GM21528 (cell line): ENCODE results near the gene KLHL33.

Source experiments
- ATAC-seq: cut with Tn5 transposase; IDR thresholded peaks from one replicate; pipeline ENCODE4 v1.9.1; 2021; ENCODE audit warnings: mild to moderate bottlenecking, moderate library complexity; ENCODE audit not compliant: unreplicated experiment, low FRiP score

The KLHL33 gene, protein sequence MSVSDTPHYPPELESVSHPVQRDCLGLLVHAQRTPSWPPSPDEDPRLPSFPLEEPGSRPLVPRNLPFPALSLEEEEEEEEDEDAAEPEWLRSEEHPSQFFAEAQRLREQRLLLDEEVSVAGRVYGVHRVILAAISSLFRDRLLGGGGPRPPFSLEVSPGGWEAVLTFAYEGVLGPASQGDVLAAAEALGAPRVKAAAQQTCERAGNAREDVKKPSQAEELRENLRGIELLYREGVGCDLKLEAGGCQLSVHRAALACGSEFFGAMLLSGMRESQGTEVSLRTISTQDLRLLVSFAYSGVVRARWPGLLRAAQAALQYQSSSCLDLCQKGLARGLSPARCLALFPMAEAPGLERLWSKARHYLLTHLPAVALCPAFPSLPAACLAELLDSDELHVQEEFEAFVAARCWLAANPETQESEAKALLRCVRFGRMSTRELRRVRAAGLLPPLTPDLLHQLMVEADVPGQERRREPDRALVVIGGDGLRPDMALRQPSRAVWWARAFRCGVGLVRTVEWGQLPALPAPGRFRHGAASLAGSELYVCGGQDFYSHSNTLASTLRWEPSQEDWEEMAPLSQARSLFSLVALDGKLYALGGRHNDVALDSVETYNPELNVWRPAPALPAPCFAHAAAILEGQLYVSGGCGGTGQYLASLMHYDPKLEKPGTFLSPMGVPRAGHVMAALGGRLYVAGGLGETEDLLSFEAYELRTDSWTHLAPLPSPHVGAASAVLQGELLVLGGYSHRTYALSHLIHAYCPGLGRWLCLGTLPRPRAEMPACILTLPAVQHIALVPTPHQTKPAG

DNA sequence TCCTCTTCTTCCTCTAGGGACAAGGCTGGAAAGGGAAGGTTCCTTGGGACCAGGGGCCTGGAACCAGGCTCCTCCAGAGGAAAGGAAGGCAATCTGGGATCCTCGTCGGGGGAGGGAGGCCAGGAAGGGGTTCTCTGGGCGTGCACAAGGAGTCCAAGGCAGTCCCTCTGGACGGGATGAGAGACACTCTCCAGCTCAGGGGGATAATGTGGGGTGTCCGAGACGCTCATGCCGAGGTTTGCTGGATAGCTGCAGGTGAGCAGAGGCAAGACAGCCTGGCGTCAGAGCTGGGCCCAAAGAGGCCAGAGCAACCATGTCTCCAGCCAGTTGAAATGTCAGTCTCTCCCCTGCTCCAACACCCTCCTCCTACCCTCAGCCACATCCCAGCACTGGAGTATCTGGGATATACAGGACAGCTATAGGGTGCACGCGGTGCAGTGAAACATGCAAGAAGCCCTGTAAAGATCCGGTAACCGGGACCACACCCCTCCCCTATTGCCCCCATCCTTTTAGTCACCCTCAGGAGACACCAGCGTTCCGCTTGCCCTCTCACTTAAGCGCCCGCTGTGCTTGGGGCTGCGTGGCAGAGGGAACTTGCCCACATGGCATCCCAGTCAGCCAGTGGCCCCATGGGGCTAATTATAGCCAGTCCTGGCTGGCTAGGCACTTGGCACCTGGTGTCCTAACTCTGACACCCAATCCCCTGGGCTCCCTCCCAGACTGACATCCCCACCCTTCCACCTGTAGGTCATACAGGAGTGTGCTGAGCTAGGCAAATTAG lies at the start of gene KLHL33:
KLHL33 (minus strand) TSS at position 585 of the 781 bp plus-strand sequence; CDS start at position 230, 355 bp downstream.
- ATAC-seq: no peak

DNA sequence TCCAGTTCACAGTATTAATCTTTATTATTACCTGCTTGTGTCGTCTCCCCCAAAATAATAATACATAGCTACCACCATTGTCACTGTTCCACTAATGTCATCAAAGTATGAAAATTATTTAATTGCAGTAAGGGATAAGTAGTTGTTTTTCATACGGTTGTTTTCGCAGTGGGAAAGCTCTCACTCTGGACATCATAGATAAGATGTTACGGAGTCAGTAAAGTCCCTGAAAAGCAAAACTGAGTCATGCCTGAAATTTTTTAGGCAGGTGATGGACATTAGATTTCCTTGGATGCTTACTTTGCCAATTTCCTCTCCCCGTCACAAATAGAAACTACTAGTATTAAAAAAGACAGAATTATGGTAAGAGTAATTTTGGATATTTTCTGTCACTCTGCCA lies 46.4 kb upstream of the KLHL33 start:
- no peak for ATAC-seq

DNA sequence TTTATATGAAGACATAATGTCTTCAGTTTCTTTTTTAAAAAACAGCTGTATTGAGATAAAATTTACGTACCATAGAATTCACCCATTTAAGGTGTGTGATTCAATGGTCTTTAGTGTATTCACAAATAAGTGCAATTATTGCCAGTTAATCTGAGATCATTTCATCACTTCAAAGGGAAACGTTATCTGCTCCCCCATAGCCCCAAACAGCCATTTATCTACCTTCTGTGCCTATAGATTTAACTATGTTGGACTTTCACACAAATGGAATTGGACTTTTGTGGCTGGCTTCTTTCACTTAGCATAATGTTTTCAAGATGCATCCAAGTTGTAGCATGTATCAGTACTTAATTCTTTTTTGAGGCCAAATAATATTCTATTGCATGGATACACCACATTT lies 42.9 kb upstream of the KLHL33 start:
- no peak for ATAC-seq

DNA sequence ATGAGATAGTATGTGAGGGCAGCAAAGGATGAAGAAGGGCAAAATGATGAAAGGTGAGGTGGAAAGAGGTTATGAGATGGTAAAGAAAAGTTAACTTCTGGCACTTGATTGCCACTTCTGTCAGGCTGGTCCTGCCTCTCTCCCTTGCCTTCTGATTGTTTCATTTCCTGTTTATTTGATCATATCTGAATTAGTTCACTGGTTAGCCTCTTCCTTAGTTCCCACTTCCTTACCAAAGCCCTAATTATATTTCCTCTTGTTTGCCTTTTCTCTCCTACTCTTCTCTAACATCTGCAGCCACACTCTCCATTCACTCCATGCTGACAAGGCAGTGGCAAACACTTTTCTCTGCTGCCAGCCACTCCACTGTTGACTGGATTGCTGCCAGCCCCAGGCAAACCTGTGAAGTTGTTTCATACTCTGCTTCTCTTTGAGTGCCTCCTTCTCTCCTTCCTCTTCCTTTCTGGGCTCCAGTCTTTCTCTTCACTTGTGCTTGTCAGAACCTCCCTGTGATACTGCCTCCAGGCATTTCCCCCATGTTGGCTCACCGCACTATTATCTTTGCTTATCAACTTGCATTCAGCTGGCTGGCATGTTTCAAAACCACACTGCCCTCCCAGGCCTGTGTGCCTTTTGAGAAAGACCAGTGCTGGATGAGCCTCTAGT lies 41.4 kb upstream of the KLHL33 start:
- no peak for ATAC-seq

DNA sequence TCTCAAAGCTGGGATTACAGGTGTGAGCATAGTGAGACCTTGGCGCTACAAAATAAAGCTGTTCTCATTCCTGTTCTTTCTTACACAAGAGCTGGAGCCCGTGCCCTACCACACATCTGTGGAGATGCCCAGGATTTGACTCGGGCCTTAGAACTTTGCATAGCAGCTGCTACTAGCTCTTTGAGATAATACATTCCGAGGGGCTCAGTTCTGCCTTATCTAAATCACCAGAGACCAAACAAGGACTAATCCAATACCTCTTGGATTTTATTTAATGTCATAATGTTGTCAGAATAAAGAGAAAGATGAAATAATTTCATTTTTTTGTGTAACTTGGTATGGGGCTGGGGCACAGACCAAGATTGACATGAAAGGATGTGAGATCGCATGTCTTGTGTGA lies 40.8 kb upstream of the KLHL33 start:
- ATAC-seq: no peak

DNA sequence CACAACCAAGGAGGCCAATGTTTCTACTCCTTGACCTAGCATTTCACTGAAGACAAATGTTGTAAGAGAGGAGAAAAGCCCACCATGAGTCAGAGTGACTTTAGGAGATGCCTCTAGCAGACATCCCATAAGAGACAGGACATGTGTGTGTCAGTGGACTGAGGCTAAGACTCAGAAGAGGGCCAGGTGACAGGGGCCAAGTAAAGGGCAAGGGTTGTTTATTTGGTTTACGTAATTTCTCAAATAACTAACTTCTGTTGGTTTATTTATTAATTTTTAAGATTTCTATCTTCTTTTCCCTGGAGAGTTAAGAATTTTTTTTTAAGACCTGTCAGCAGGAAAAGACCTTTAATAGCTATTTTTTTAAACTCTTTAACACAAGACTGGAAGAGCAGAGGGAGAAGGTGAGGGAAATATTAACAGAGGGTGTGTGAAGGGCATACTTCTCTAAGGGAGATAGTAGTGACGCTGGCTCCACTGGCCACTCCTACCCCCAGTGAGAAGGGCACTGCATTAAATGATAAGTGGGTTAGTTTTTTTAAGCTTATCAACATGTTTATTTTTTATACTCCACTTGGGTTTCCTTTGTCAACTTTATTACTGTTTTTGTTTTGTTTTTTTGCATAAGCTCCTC lies 36.7 kb upstream of the KLHL33 start:
- no peak for ATAC-seq

DNA sequence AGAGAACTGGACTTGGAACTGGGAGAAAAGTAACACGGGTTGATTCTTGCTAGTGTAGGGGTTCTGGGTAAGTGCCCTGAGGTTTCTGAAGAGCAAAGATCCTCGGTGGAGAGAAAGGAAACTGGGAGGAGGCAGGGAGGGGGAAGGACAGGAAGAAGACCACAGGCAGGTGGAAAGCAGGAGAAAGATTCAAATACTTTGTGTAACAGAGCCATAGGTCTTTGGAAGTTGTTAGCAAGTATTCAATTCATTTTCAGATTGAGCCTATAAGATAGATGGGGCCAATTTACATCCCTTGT lies 34.6 kb upstream of the KLHL33 start:
- no peak for ATAC-seq

DNA sequence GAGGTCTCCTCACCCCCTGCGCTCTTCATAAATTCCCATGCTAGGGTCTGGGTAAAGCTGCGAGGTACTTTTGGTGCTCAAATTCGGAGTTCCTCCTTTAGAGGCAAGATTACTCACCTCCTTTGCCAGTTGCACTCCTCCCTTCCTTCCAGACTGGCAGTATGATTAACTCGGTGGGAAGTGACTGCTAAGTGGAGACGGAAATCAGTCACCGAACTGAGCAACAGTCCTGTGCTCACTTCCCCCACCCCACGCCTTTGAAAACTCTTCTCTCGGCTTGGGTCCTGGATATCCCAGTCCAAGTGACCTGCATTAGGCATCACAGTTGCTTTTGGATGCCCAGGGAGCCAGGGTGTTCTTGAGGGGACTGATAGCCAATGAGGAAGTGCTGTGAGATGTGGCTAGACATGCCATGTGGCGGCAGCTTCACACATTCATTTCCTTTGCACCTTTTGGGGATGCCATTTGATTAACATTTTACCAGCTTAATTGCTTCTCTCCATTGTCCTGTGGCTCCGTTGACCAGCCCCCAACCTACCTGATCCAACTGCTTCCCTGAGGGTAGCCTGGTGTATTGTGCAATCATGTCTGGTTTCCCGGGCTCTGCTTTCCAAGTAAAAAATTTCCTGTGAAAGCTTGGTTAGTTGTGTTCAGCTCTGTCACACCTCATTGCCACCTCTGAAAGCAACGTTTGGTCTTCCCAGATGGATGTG lies 34.1 kb upstream of the KLHL33 start:
- peak; percentile 40 for ATAC-seq

DNA sequence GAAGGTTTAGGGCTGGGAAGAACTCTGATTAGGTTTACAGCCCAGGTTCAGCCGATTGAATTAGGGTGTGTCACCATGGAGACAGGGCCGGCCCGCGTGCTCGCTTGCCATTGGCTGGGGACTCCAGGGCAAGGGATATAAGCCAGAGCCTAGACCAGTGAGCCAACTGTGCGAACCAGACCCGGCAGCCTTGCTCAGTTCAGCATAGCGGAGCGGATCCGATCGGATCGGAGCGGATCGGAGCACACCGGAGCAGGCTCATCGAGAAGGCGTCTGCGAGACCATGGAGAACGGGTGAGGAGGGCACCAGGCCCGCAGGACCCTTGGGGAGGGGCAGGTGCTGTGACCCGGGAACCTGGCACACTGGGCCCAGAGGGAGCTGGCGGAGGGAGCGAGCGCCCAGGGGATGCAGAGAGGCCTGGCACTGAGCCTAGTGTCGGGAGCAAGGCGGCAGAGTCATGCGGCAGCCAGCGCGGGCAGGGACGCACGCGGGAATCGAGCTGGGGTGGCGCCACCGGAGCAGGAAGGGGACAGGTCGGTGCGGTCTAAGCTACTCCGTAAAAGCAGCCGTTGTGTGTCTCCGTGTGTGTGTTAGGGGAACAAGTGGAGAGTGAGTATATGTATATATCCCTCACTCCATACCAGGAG lies 33.4 kb upstream of the KLHL33 start, which contains the start of gene PNP:
PNP (plus strand) TSS at position 165 of the 648 bp plus-strand sequence; CDS start at position 284, 119 bp downstream.
- ATAC-seq: peak; percentile 92

DNA sequence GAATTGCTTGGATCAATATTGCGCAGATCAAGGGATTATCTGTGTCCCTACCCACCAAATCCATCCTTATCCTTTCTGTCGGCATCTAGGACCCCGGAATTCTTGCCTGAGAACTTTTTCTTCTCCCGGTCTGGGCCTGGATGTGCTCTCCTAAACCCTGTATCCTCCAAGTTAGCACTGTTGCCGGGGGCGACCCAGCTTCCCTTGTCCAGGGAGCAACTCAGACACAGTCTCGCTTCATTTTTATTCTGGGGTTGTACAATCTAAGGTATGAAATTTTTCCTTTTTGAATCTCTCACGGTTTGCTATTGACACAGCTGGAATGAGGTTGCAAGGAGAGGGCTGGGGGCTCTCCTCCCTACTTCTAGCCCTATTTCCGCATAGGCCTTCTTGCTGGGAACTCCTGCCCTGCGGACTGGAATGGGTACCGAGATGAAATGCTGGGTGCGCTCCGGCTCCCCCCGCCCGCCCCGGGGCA lies 32.8 kb upstream of the KLHL33 start:
- no peak for ATAC-seq

DNA sequence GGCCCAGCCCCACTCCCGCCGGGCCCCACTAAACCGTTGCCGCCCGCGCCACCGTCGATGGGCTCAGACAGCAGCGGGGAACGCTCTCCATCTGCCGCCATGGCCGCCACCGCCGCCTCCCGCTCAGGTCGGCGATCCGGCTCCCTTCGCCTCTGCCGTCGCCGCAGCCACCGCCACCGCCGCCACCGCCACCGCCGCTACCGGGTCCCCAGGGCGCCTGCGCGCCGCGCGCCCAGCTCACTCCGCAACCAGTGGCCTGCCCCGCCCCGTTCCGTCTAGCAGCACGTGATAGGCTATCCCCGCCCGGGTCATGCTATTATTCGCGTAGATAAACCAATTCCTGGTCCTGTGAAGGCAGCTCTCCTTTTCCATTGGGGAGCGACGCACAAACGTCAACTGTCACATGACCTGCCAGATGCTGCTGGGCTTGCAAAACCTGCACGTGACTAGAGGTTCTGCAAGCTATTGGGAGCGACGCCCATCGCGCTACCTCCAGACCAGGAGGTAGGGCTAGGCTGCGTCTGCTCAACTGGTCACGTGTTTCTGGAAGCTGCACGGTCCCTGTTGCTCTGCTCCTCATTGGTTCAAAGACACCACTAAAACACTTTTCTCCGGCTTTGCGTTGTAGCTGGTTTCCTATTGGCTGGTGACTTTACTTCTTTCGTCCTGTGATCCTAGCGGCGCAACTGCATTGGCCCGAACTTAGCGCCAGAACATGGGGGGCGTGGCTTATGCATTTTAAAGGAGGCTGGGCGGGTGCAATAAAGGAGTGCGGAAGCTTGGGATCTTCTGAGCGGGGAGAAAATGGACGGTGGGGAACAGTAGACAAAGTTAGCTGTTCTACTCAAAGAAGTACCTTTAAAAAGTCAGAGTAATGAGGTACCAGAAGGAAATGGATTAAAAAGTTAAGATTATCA lies 25.5 kb upstream of the KLHL33 start, which contains the start of gene PIP4P1:
PIP4P1 (minus strand) TSS at position 210 of the 917 bp plus-strand sequence; CDS start at position 101, 109 bp downstream.
- peak; percentile 95 for ATAC-seq

DNA sequence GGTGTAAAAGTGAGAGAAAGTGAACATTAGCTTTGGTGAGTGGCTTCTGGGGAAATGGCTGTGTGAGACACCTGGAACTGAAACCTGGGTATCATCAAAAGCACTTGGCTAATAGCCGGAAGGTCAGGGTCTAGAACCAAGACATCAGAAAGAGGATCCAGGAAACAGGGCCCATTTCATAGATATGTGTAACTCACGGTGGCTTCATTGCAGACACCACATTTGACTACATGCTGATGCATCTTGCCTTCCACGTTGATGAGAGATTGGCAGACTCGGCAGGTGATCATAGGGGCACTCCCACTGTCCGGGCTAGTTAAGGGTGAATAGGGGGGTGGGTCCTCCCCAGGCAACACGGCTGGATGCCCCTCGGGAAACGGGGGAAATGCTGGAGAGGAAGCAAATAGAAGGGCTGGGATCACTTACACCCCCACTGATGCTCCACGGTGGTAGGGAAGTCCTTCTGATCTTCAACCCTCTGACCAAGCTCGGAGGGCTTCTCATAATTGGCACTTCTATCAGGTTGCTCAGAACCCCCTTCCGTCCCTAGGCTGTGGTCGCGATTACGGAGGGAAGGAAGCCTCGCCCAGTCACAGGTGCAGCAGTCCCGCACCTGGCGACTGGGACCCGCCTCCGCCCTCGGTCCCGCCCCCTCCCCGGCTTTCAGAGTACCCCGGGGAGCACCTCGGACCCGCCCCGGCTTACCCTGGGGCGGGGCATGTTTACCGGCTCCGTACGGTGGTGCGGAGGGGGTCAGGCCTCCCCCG lies 24.7 kb upstream of the KLHL33 start:
- peak; percentile 11 for ATAC-seq

DNA sequence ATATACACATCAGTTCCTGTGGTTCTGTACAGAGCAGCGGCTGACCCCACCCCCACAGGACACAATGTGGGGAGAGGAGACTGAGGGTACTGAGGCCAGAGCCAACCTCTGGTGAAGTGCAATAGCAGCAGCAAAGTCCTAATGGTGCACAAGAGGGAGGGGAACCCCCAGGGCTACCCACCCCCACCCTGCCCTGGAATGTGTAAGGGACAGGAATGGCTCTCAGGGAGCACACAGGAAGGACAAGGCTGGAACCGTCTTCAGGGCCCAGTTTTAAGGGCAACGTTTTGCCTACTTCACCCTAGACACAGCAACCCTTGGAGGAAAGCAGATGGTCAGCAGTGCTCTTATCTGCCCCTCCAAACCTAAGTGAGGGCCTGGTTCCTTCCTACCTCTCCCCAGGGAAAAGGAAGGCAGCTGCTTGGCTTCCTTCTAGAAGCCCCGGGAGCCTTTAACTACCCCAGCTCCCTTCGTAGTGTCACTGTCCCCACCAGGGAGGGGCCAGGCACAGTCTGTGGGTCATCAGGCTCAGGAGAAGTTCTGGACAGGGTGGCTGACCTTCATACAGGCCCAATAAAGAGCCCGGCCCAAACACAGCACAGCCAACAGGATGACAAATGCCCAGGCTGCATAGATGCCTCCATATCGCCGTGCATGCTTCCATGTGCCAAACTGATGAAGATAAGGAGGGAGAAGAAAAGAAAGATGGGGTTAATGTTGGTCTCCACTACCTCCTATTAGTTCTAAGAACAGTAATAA lies 22.2 kb upstream of the KLHL33 start:
- no peak for ATAC-seq

DNA sequence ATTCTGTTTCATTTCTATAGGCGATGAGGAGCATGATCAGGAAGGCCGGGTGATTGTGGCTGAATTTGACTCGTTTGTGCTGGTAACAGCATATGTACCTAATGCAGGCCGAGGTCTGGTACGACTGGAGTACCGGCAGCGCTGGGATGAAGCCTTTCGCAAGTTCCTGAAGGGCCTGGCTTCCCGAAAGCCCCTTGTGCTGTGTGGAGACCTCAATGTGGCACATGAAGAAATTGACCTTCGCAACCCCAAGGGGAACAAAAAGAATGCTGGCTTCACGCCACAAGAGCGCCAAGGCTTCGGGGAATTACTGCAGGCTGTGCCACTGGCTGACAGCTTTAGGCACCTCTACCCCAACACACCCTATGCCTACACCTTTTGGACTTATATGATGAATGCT lies 21.0 kb upstream of the KLHL33 start:
- ATAC-seq: no peak

DNA sequence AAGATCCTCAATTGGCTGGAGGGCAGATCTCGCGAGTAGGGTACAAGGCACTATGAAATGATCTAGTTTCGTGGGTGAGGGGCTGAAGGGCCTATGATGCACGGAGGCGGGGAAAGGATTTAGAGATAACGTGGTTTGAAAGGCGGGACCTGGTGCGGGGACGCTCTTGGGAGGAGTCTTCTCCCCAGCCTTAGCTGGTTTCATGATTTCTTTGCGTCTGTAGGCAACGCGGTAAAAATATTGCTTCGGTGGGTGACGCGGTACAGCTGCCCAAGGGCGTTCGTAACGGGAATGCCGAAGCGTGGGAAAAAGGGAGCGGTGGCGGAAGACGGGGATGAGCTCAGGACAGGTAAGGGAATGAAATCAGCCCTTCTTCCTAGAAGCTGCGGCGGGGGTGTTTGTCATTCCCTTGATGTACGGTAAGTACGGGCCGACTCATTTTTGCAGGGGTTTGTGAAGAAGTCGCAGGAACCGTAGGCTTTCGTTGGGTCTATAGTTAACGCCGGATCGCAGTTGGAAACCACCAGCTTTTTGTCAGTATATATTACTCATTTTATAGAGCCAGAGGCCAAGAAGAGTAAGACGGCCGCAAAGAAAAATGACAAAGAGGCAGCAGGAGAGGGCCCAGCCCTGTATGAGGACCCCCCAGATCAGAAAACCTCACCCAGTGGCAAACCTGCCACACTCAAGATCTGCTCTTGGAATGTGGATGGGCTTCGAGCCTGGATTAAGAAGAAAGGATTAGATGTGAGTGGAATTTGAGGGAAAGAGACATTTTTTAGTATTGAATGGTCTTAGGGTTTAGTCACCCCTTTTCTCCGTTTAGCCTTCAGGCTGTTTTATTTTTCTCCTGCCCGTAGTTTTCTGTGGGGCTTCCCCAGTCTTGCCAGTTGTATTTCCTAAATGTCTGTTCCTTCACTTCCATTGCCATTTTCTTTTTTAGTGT lies 19.7 kb upstream of the KLHL33 start:
- ATAC-seq: peak; percentile 49
